NOMO-1 treated with dmso at 0.1 percent for 144 hours (cell line): ENCODE measurements around the gene SRGAP3.

Experiments used
- DNase-seq: peaks from one replicate; lab custom pipeline; 2025; ENCODE audit not compliant: unreplicated experiment; lab: John Stamatoyannopoulos, UW

Gene SRGAP3

GRCh38 chr3:9147215-9147895, 102.1 kb downstream of the SRGAP3 start:
- DNase-seq, result no peak

GRCh38 chr3:9146367-9147071, 102.9 kb downstream of the SRGAP3 start:
- no peak for DNase-seq

GRCh38 chr3:9143184-9143583, 106.3 kb downstream of the SRGAP3 start:
- no peak for DNase-seq

GRCh38 chr3:9142362-9142761, 107.1 kb downstream of the SRGAP3 start:
- DNase-seq, result no peak

- no peak for DNase-seq
Observed at GRCh38 chr3:9141928-9142289, 107.5 kb downstream of the SRGAP3 start.

GRCh38 chr3:9139366-9139765, 110.1 kb downstream of the SRGAP3 start:
- DNase-seq, result no peak

GRCh38 chr3:9137676-9138075, 111.8 kb downstream of the SRGAP3 start:
- DNase-seq, result no peak

- no peak for DNase-seq
Observed at GRCh38 chr3:9136746-9137465, 112.5 kb downstream of the SRGAP3 start.

- DNase-seq, result no peak
Observed at GRCh38 chr3:9135930-9136525, 113.4 kb downstream of the SRGAP3 start.

- DNase-seq, result no peak
Observed at GRCh38 chr3:9135526-9135925, 113.9 kb downstream of the SRGAP3 start.

GRCh38 chr3:9133656-9134055, 115.8 kb downstream of the SRGAP3 start:
- DNase-seq, result no peak

- no peak for DNase-seq
Observed at GRCh38 chr3:9130345-9131305, 118.8 kb downstream of the SRGAP3 start.

GRCh38 chr3:9129365-9129764, 120.1 kb downstream of the SRGAP3 start:
- no peak for DNase-seq

GRCh38 chr3:9125278-9125951, 124.0 kb downstream of the SRGAP3 start:
- no peak for DNase-seq

GRCh38 chr3:9124730-9125129, 124.7 kb downstream of the SRGAP3 start:
- no peak for DNase-seq

GRCh38 chr3:9123840-9124239, 125.6 kb downstream of the SRGAP3 start:
- no peak for DNase-seq

- no peak for DNase-seq
Observed at GRCh38 chr3:9122732-9123364, 126.6 kb downstream of the SRGAP3 start.

GRCh38 chr3:9121366-9122001, 128.0 kb downstream of the SRGAP3 start:
- no peak for DNase-seq

- no peak for DNase-seq
Observed at GRCh38 chr3:9119331-9119730, 130.1 kb downstream of the SRGAP3 start.
